ENCODE results near the gene SLC38A3.
A peak's percentile ranks its signal among the peaks of the same experiment; 100 is the strongest.

DNA sequence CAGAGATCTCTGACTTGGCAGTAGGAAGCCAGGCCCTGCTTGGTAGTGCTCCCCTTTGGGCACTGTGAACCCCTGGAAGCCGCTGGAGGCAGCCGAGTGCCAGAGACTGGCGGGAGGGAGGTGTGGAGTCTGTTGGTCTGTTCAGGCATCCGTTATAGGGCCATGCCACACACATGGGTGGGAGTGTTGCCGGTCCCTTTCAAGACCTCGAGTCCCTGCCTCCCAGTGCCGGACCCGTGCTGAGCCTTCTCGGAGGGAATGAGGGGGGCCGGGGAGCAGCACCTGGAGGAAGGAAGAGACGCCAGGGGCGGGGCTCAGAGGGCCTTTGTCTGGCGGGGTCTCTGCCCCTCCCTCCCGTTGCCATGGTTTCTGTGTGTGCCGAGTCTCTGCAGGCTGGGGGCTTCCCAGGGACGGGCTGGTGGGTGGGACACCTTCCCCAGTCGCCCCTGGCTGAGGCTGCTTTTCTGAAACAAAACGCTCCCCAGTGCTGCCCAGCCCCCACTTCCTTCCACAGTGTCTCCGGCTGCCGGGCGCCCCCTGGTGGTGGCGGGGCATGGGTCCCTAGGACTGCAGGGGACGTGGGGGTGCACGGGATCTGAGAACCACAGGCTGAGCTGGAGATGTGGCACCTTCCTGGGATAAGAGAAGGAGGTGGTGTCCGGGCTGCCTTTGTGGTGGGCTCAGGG lies 40.9 kb downstream of the SLC38A3 start:
- TF ChIP-seq CTCF (IDR thresholded peaks at IDR 0.05) (peak; percentile 97 to 98 (median 98)), POLR2A (IDR thresholded peaks at IDR 0.05) (no peak)

Measured in uterus (tissue), 2 donors.